HEK293 (cell line): Measurements from ENCODE around the gene KLF16.
A peak's percentile ranks its signal among the peaks of the same experiment; 100 is the strongest.

Experiments used
- GLI4 ChIP-seq: fragments of 450-650 bp; formaldehyde crosslinking; IDR thresholded peaks from 2 replicates; pipeline ENCODE4 v1.5.1; 2016; ENCODE audit warnings: missing biosample characterization, missing genetic modification characterization
- MZF1 ChIP-seq: fragments of 450-650 bp; formaldehyde crosslinking; IDR thresholded peaks from 2 replicates; pipeline ENCODE4 v1.5.1; 2017; ENCODE audit warnings: missing biosample characterization, missing genetic modification characterization, borderline replicate concordance
- PRDM1 ChIP-seq: fragments of 450-650 bp; formaldehyde crosslinking; IDR thresholded peaks from 2 replicates; pipeline ENCODE4; 2016; ENCODE audit warnings: missing biosample characterization, missing genetic modification characterization
- PRDM2 ChIP-seq: fragments of 450-650 bp; formaldehyde crosslinking; IDR thresholded peaks from 2 replicates; pipeline ENCODE4 v1.5.1; 2016; ENCODE audit warnings: missing biosample characterization, missing genetic modification characterization, borderline replicate concordance
- SCRT2 ChIP-seq: fragments of 450-650 bp; formaldehyde crosslinking; IDR thresholded peaks from 2 replicates; pipeline ENCODE4 v1.5.1; 2016; ENCODE audit warnings: missing biosample characterization, missing genetic modification characterization
- SP7 ChIP-seq: fragments of 450-650 bp; formaldehyde crosslinking; IDR thresholded peaks from 2 replicates; pipeline ENCODE4 v1.5.1; 2016; ENCODE audit warnings: missing biosample characterization, missing genetic modification characterization
- TRIM28 ChIP-seq: IDR thresholded peaks from 2 replicates; pipeline ENCODE4 v1.6.1; 2011; ENCODE audit warnings: low read length, control low read depth, borderline replicate concordance
- YY2 ChIP-seq: fragments of 450-650 bp; formaldehyde crosslinking; IDR thresholded peaks from 2 replicates; pipeline ENCODE4 v1.5.1; 2016; ENCODE audit warnings: missing biosample characterization, missing genetic modification characterization
- ZBTB26 ChIP-seq: fragments of 450-650 bp; formaldehyde crosslinking; optimal IDR thresholded peaks from 2 replicates; pipeline ENCODE3; 2016; ENCODE audit warnings: missing biosample characterization, mild to moderate bottlenecking, missing genetic modification characterization
- ZBTB7A ChIP-seq: fragments of 450-650 bp; formaldehyde crosslinking; IDR thresholded peaks from 2 replicates; pipeline ENCODE4 v1.5.1; 2016; ENCODE audit warnings: low read depth, missing biosample characterization, missing genetic modification characterization
- ZBTB8A ChIP-seq: fragments of 450-650 bp; formaldehyde crosslinking; IDR thresholded peaks from 2 replicates; pipeline ENCODE4 v1.5.1; 2016; ENCODE audit warnings: missing biosample characterization, missing genetic modification characterization
- ZFP3 ChIP-seq: fragments of 450-650 bp; formaldehyde crosslinking; IDR thresholded peaks from 2 replicates; pipeline ENCODE4 v1.5.1; 2016; ENCODE audit warnings: low read depth, missing biosample characterization, missing genetic modification characterization
- ZFP41 ChIP-seq: fragments of 450-650 bp; formaldehyde crosslinking; IDR thresholded peaks from 2 replicates; pipeline ENCODE4 v1.5.1; 2016; ENCODE audit warnings: missing biosample characterization, missing genetic modification characterization, borderline replicate concordance
- ZIC2 ChIP-seq: fragments of 450-650 bp; formaldehyde crosslinking; IDR thresholded peaks from 2 replicates; pipeline ENCODE4 v1.5.1; 2016; ENCODE audit warnings: missing biosample characterization, missing genetic modification characterization
- ZNF10 ChIP-seq: fragments of 450-650 bp; formaldehyde crosslinking; IDR thresholded peaks from 2 replicates; pipeline ENCODE4 v1.5.1; 2017; ENCODE audit warnings: missing biosample characterization, missing genetic modification characterization
- ZNF2 ChIP-seq: fragments of 450-650 bp; formaldehyde crosslinking; IDR thresholded peaks from 2 replicates; pipeline ENCODE4 v1.5.1; 2016; ENCODE audit warnings: missing biosample characterization, missing genetic modification characterization
- ZNF266 ChIP-seq: fragments of 450-650 bp; formaldehyde crosslinking; IDR thresholded peaks from 2 replicates; pipeline ENCODE4 v1.5.1; 2016; ENCODE audit warnings: missing biosample characterization, missing genetic modification characterization, low read depth
- ZNF366 ChIP-seq: fragments of 450-650 bp; formaldehyde crosslinking; conservative IDR thresholded peaks from 2 replicates; pipeline ENCODE4 v1.5.1; 2016; ENCODE audit warnings: missing biosample characterization, missing genetic modification characterization
- ZNF488 ChIP-seq: fragments of 450-650 bp; formaldehyde crosslinking; IDR thresholded peaks from 2 replicates; pipeline ENCODE4 v1.5.1; 2016; ENCODE audit warnings: missing biosample characterization, missing genetic modification characterization
- ZNF510 ChIP-seq: fragments of 450-650 bp; formaldehyde crosslinking; IDR thresholded peaks from 2 replicates; pipeline ENCODE4 v1.5.1; 2018; ENCODE audit warnings: mild to moderate bottlenecking, missing genetic modification characterization, missing biosample characterization; ENCODE audit not compliant: insufficient replicate concordance
- ZNF549 ChIP-seq: fragments of 450-650 bp; IDR thresholded peaks from 2 replicates; pipeline ENCODE4 v1.5.1; 2018; ENCODE audit warnings: missing biosample characterization, missing genetic modification characterization, mild to moderate bottlenecking, inconsistent platforms, moderate library complexity
- ZNF555 ChIP-seq: fragments of 450-650 bp; formaldehyde crosslinking; conservative IDR thresholded peaks from 2 replicates; pipeline ENCODE4 v1.5.1; 2017; ENCODE audit warnings: missing biosample characterization, mild to moderate bottlenecking, missing genetic modification characterization, inconsistent platforms
- ZNF660 ChIP-seq: fragments of 450-650 bp; IDR thresholded peaks from 2 replicates; pipeline ENCODE4 v1.5.1; 2018; ENCODE audit warnings: missing biosample characterization, mild to moderate bottlenecking, missing genetic modification characterization
- TF ChIP-seq, protein P1 (sequence below): fragments of 450-650 bp; formaldehyde crosslinking; IDR thresholded peaks from 2 replicates; pipeline ENCODE4 v1.5.0; 2017; ENCODE audit warnings: missing biosample characterization, missing genetic modification characterization, borderline replicate concordance
- TF ChIP-seq, protein P2 (sequence below): fragments of 450-650 bp; formaldehyde crosslinking; IDR thresholded peaks from 2 replicates; pipeline ENCODE4 v1.5.1; 2016; ENCODE audit warnings: missing biosample characterization, missing genetic modification characterization

KLF16 gene

DNA sequence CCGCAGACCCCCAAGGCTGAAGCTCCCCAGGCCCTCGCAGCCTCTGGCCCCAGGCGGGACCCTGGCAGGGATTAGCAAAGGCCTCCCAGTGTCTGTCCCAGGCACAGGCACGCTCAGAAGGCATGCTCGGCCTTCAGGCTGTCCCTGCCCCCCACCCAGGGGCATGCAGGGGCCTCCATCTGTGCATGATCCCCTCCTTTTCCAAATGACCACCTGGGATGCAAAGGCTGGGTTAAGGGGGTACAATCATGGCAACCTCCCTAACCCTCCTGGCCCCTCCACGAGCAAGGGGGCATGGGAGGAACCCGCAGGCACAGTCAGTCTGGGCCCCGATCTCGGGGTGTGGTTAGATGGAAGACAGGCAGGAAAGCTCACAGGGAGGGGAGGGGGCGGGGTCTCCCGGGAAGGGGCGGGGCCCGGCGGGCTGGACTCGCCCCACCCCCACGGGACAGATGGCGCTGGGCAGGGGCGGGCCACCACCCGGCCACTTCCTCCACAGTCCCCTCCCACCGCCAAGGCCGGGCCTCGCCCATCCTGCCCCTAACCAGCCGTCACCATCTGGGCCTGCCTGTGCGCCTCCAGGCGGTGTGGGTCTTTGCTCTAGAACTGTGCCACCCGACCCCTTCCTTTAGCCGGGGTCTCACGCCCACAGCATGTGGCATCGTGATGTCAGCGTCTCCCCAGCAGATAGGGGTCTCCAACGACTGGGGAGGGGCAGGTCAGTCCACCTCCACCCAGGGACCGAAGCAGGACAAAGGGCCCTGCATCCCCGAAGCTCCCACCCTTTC is 8.1 kb downstream of the KLF16 start (continued):
- TF ChIP-seq ZBTB26 (tag by site-specific recombination): peak; percentile 21
- TF ChIP-seq ZNF2: no peak
- TF ChIP-seq GLI4 (tag by site-specific recombination): no peak
- peak; percentile 74 for TF ChIP-seq ZBTB7A
- TF ChIP-seq ZNF555 (tag by site-specific recombination): no peak
- peak; percentile 57 for TF ChIP-seq ZNF366 (tag by site-specific recombination)
- no peak for TF ChIP-seq SCRT2 (tag by site-specific recombination)
- no peak for TF ChIP-seq PRDM2 (tag by site-specific recombination)
- no peak for TF ChIP-seq ZNF266
- TF ChIP-seq SP7 (tag by site-specific recombination): no peak
- no peak for TF ChIP-seq YY2 (tag by site-specific recombination)
- TF ChIP-seq TRIM28: no peak
- no peak for TF ChIP-seq ZNF488
- no peak for TF ChIP-seq PRDM1 (tag by site-specific recombination)
- TF ChIP-seq, protein P1, sequence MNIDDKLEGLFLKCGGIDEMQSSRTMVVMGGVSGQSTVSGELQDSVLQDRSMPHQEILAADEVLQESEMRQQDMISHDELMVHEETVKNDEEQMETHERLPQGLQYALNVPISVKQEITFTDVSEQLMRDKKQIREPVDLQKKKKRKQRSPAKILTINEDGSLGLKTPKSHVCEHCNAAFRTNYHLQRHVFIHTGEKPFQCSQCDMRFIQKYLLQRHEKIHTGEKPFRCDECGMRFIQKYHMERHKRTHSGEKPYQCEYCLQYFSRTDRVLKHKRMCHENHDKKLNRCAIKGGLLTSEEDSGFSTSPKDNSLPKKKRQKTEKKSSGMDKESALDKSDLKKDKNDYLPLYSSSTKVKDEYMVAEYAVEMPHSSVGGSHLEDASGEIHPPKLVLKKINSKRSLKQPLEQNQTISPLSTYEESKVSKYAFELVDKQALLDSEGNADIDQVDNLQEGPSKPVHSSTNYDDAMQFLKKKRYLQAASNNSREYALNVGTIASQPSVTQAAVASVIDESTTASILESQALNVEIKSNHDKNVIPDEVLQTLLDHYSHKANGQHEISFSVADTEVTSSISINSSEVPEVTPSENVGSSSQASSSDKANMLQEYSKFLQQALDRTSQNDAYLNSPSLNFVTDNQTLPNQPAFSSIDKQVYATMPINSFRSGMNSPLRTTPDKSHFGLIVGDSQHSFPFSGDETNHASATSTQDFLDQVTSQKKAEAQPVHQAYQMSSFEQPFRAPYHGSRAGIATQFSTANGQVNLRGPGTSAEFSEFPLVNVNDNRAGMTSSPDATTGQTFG (tag by site-specific recombination): no peak
- TF ChIP-seq MZF1: no peak
- no peak for TF ChIP-seq ZNF660
- no peak for TF ChIP-seq ZFP41
- TF ChIP-seq ZBTB8A (tag by site-specific recombination): no peak
- TF ChIP-seq, protein P2, sequence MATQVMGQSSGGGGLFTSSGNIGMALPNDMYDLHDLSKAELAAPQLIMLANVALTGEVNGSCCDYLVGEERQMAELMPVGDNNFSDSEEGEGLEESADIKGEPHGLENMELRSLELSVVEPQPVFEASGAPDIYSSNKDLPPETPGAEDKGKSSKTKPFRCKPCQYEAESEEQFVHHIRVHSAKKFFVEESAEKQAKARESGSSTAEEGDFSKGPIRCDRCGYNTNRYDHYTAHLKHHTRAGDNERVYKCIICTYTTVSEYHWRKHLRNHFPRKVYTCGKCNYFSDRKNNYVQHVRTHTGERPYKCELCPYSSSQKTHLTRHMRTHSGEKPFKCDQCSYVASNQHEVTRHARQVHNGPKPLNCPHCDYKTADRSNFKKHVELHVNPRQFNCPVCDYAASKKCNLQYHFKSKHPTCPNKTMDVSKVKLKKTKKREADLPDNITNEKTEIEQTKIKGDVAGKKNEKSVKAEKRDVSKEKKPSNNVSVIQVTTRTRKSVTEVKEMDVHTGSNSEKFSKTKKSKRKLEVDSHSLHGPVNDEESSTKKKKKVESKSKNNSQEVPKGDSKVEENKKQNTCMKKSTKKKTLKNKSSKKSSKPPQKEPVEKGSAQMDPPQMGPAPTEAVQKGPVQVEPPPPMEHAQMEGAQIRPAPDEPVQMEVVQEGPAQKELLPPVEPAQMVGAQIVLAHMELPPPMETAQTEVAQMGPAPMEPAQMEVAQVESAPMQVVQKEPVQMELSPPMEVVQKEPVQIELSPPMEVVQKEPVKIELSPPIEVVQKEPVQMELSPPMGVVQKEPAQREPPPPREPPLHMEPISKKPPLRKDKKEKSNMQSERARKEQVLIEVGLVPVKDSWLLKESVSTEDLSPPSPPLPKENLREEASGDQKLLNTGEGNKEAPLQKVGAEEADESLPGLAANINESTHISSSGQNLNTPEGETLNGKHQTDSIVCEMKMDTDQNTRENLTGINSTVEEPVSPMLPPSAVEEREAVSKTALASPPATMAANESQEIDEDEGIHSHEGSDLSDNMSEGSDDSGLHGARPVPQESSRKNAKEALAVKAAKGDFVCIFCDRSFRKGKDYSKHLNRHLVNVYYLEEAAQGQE (tag by site-specific recombination): no peak
- no peak for TF ChIP-seq ZNF549 (tag by site-specific recombination)
- TF ChIP-seq ZFP3 (tag by site-specific recombination): no peak
- no peak for TF ChIP-seq ZNF10 (tag by site-specific recombination)
- no peak for TF ChIP-seq ZNF510 (tag by site-specific recombination)
- TF ChIP-seq ZIC2 (tag by site-specific recombination): peak; percentile 37
